Activated CD4-positive, CD25-positive, alpha-beta regulatory T cell (primary cell): ENCODE results near the gene VPS13D.
"Not testable (repeated sequence)": the region's sequence is repeated elsewhere in the genome, so short reads cannot be mapped to it uniquely, and the experiment has no call there.

Source experiments
- DNase-seq, 4 experiments: peaks; one replicate each; lab custom pipeline; 2025; lab: John Stamatoyannopoulos, UW

VPS13D gene

GRCh38 chr1:12518931-12519692, 289.3 kb downstream of the VPS13D start:
- DNase-seq: no peak

DNA sequence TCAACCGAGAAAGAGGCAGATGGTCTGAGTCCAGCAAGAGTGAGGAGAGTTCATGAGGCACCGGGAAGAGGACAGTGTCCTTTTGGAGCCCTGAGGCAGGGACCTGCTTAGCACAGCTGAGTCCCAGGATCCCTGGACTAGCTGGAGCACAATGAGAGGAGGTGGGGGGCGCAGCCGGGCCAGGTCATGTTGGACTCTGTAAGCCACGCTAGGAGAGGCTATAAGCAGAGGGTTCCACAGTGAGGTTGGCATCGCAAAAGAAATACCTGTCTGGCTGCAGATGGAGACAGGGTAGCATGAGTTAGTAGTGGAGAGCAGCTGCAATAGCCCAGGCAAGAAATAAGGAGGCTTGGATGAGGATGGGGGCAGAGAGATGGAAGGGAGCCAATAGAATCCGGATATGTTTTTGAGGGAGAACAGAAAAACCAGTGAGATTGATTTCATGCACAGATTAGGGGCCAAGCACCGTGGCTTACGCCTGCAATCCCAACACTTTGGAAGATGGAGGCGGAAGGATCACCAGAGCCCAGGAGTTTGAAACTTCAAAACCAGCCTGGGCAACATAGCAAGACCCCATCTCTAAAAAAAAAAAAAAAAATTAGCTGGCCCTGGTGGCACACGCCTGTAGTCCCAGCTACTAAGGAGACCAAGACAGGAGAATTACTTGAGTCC, 290.0 kb downstream of the VPS13D start:
- no peak for DNase-seq

- DNase-seq: no peak
These were observed 291.3 kb downstream of the VPS13D start for GRCh38 chr1:12521096-12521495.

DNA sequence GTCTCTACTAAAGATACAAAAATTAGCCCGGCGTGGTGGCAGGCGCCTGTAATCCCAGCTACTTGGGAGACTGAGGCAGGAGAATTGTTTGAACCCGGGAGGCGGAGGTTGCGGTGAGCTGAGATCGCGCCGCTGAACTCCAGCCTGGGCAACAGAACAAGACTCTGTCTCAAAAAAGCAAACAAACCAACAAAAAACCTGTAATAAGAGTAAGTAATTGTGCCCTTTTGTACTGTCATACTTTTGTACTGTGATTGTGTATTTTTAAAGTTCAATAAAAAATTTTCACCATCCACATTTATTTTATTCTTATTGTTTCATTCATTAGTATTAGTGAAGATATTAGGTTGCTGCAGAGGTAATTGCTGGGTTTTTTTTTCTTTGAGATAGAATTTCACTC, 292.9 kb downstream of the VPS13D start:
- not testable (repeated sequence) for DNase-seq

GRCh38 chr1:12524266-12524665, 294.4 kb downstream of the VPS13D start:
- DNase-seq: no peak

- no peak for DNase-seq
These were observed 295.7 kb downstream of the VPS13D start for GRCh38 chr1:12525311-12526181.

DNA sequence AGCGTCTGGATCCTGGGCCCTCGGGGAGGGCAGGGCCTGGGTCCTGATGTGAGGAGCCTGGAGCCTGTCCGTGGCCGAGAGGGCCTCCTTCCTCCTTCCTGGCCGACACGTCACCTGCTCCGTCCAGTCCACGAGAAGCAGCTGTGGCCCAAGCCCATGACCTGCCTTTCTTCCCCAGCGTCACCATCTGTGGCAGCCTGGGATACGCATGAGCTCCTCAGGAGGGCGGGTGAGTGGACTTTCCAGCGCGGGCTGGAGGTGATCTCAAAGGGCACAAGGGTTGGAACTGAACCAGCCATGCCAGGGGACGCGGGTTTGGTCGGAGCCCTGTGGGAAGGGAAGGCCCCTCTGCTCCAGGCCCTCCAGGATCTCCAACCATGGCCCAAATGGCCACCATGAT, 297.7 kb downstream of the VPS13D start:
- no peak for DNase-seq

DNA sequence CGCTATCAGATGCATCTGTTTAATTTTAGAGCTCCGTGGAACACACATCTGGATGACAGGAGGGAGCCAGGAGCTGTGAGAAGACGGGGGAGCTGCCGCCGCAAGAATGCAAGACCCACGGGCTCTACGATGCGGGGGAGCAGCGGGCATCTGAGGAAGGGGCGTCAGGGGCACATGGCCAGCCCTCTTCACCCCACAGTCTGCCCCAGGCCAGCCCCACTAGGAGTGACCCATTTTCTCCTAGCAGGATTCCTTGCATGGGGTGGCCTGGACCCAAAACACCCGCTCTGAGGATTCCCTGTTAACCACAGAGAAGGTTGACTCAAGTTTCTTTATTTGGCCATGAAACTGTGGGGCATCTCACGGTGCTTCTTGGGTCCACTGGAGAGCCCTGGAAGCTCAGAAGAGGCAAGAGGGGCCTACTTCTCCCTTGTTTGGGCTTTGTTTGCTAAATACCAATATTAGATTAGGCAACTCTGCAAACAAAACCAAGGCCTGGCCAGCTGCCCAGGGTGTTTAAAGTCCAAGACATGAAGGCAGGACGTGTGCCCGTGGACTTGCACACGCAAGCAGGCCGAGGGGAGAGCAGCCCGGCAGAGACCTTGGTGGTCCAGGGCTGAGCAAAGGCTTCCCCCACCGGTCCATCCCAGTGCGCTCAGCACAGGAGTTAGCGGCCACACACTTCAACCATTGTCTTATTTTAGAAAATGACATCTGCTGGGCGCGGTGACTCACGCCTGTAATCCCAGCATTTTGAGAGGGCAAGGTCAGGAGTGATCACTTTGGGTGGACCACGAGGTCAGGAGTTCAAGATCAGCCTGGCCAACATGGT, 298.4 kb downstream of the VPS13D start:
- DNase-seq: no peak

DNA sequence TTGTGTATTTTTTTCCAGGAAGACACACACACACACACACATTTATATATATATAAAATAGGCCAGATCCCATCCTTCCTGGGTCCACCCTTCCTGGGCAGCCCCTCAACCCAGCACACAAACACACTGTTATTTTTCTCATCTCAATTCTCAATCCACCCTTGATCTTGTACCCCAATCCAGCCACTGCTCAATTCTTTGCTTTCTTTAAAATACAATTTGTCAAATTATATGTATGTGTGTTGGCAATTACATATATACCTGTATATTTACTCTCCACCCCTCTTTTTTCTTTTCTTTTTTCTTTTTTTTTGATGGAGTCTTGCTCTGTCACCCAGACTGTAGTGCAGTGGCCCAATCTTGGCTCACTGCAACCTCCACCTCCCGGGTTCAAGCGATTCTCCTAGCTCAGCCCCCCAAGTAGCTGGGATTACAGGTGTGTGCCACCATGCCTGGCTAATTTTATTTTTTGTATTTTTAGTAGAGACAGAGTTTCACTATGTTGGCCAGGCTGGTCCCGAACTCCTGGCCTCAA, 299.9 kb downstream of the VPS13D start:
- DNase-seq: no peak

DNA sequence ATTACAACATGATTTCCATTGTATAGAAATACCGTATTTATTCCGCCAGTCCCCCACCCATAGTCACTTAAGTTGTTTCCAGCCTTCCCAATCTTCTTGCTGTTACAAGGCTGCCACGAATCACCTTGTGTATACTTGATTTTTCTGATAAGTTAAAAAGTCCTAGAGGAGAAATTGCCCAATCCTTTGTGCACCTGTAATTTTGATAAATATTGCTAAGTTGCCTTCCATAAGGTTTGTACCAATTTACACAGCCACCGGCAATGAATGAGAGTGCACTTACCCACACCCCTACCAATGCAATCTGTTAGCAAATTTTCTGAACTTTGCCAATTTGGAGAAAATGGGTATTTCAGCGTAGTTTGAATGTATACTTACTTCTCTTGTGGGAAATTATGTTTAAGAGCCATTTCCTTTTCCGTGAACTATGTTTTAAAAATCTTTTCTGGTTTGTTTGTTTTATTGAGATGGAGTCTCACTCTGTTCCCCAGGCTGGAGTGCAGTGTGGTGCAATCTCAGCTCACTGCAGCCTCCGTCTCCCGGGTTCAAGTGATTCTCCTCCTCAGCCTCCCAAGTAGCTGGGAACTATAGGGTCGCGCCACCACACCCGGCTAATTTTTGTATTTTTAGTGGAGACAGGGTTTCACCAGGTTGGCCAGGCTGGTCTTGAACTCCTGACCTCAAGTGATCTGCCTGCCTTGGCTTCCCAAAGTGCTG, 300.8 kb downstream of the VPS13D start:
- no peak for DNase-seq

DNA sequence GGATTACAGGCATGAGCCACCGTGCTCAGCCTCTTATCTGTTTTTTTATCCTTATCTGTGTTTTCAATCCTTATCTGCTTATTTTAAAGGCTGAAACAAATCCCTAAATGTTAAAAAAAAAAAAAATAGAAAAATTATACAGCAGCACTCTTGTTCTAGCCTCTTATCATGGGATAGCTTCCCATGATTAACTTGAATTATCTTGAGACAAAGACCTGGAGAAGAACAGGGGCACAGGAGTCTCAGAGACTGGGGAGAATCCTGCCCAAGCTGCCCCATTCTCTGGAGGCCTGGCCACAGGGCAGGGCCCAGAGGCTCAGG, 301.3 kb downstream of the VPS13D start:
- no peak for DNase-seq

GRCh38 chr1:12532405-12533315, 302.8 kb downstream of the VPS13D start:
- DNase-seq: no peak

- DNase-seq: no peak
These were observed 306.3 kb downstream of the VPS13D start for GRCh38 chr1:12536023-12536639.

DNA sequence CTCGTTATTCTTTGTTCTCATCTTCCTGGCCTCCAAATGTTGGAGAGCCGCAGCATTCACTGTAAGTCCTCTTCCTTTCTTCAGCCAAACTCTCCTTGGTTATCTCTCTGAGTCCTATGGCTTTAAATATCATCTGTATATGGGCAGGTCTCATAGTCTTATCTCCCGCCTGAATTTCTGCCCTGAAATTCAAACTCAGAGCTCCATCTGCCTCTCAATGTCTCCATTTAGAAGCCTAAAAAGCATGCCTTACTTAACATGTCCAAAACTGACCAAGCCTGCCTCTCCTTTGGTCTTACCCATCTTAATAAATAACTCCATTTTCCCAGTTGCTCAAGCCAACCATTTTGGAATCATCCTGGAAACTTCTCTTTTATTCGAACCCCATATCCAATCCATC, 307.5 kb downstream of the VPS13D start:
- DNase-seq: no peak

- no peak for DNase-seq
These were observed 308.2 kb downstream of the VPS13D start for GRCh38 chr1:12537906-12538461.

- DNase-seq: not testable (repeated sequence)
These were observed 308.7 kb downstream of the VPS13D start for GRCh38 chr1:12538536-12538935.

DNA sequence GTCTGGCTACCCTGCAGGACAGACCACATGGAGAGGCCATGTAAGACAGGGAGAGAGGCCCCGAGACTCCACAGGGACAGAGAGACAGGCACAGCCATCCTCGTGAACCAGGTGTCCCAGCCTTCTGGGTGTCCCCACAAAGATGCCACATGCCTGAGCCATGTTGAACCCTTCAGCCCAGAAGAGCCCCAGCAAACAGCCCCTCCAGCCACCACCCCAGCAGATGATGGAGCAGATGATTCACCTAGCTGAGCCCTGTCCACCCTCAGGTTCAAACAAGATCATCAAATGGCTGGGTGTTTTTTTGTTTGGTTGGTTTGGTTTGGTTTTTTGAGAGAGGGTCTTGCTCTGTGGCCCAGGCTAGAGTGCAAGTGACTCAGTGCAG, 309.5 kb downstream of the VPS13D start:
- no peak for DNase-seq

DNA sequence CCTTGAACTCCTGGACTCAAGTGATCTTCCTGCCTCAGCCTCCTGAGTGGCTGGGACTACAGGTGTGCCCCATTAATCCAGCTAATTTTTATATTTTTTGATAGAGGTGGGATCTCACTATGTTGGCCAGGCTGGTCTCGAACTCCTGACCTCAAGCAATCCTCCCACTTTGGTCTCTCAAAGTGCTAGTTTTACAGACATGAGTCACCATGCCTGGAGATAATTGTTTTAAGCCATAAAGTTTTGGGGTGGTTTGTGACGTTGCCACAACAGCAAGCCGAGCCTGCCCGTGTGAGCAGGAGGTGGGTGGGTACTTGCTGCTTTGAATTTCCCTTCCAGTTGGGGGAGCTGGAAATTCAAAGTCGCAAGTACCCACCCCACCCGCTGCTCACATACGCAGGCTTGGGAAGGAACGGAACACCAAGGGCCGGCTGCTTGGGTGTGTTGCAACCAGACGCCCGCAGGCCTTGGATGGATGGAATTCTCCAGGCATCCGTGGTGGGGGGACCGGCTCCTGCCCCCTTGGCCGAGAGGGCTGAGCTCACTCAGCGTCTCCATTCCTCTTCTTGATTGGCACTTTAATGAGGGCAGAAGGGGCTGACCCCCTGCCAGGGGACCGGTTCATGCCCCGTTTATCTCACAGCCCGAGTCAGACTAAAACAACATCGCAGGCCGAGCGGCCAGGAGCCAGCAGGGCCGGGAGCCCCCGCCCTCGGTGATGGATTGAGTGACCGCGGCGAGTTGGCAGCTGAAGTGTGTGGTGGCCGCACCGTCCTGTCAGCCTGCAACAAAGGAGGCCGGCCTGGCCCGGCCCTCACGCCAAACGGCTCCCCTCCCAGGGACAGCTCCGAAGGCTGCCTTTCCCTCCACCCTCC, 310.1 kb downstream of the VPS13D start:
- no peak for DNase-seq
